CD14-positive monocyte (primary cell): ENCODE measurements around the gene CIB2. TPM values are rescaled to one million over a fixed set of nuclear protein-coding genes. Genes with fewer than 3 reads are reported as not detected.

Source experiments
- DNase-seq, 3 donors: peaks; one replicate each; pipeline ENCODE4 v3.0.0-alpha.2; 2011 to 2022
- H2AFZ ChIP-seq: 2 replicates; pipeline ENCODE4 v1.6.0; 2012; ENCODE audit warnings: mild to moderate bottlenecking, low read depth, low read length, inconsistent platforms; ENCODE audit not compliant: insufficient read depth, poor library complexity, severe bottlenecking
- H3K27ac ChIP-seq, 2 donors: 1 replicate in 1 of 2; 2 replicates in 1 of 2; pipeline ENCODE4 v1.5.1; 2012 to 2013; ENCODE audit warnings: low read length in 2 of 2, control low read depth in 1 of 2, inconsistent platforms in 1 of 2, low read depth in 1 of 2, mild to moderate bottlenecking in 1 of 2
- H3K27me3 ChIP-seq, 2 donors: one replicate each; pipeline versions ENCODE4 v1.6.0 to v1.6.1; 2011 to 2013; ENCODE audit warnings: low read length in 2 of 2; ENCODE audit not compliant: control insufficient read depth in 2 of 2, insufficient read depth in 2 of 2
- H3K36me3 ChIP-seq, 2 donors: replicated peaks in 1 of 2; 1 replicate in 1 of 2; 2 replicates in 1 of 2; pipeline versions ENCODE4 v1.5.1 to v1.6.1; 2012 to 2013; ENCODE audit warnings: low read length in 2 of 2, control low read depth in 1 of 2, inconsistent platforms in 1 of 2, mild to moderate bottlenecking in 1 of 2; ENCODE audit not compliant: insufficient read depth in 2 of 2, control insufficient read depth in 1 of 2
- H3K4me1 ChIP-seq, 2 donors: 1 replicate in 1 of 2; 2 replicates in 1 of 2; pipeline versions ENCODE4 v1.5.1 to v1.6.1; 2012 to 2013; ENCODE audit warnings: low read length in 2 of 2, control low read depth in 1 of 2, inconsistent platforms in 1 of 2, mild to moderate bottlenecking in 1 of 2, moderate library complexity in 1 of 2; ENCODE audit not compliant: insufficient read depth in 2 of 2, control insufficient read depth in 1 of 2
- H3K4me2 ChIP-seq: replicated peaks from 2 replicates; pipeline ENCODE3; 2012; ENCODE audit warnings: low read length, moderate library complexity, mild to moderate bottlenecking; ENCODE audit not compliant: poor library complexity, severe bottlenecking; ENCODE audit errors: extremely low read depth
- H3K4me3 ChIP-seq, 3 experiments: fragments of 200-600 bp in 1 of 3; sonication (generic) in 1 of 3; replicated peaks in 1 of 3; 1 replicate in 2 of 3; 2 replicates in 1 of 3; pipeline ENCODE4 v1.5.1; 2011 to 2013; ENCODE audit warnings: low read length in 3 of 3, mild to moderate bottlenecking in 3 of 3, control low read depth in 2 of 3, low read depth in 2 of 3, inconsistent platforms in 1 of 3, moderate library complexity in 1 of 3
- H3K79me2 ChIP-seq: 2 replicates; pipeline ENCODE4 v1.6.0; 2012; ENCODE audit warnings: mild to moderate bottlenecking, control low read depth, inconsistent platforms, low read length, moderate library complexity; ENCODE audit not compliant: insufficient read depth
- H3K9ac ChIP-seq: 2 replicates; pipeline ENCODE4 v1.6.0; 2017; ENCODE audit warnings: low read length, mild to moderate bottlenecking; ENCODE audit not compliant: insufficient read depth, poor library complexity, severe bottlenecking
- H3K9me3 ChIP-seq, 2 donors: replicated peaks in 1 of 2; 1 replicate in 1 of 2; 2 replicates in 1 of 2; pipeline versions ENCODE4 v1.5.1 to v1.6.1; 2012 to 2013; ENCODE audit warnings: low read length in 2 of 2, control low read depth in 1 of 2; ENCODE audit not compliant: control insufficient read depth in 1 of 2, insufficient read depth in 1 of 2
- H4K20me1 ChIP-seq: 2 replicates; pipeline ENCODE4 v1.6.0; 2012; ENCODE audit warnings: mild to moderate bottlenecking, low read length, control low read depth, moderate library complexity; ENCODE audit not compliant: insufficient read depth
- H3K27ac Mint-ChIP-seq, 7 donors: one replicate each; pipeline ENCODE4 v1.8.0; 2020; ENCODE audit warnings: mild to moderate bottlenecking in 7 of 7, mixed read lengths in 7 of 7, moderate library complexity in 6 of 7, inconsistent platforms in 2 of 7
- H3K27me3 Mint-ChIP-seq, 3 donors: one replicate each; pipeline ENCODE4 v1.8.0; 2021 to 2022; ENCODE audit warnings: low read depth in 3 of 3, mild to moderate bottlenecking in 3 of 3, mixed read lengths in 3 of 3, moderate library complexity in 3 of 3, inconsistent platforms in 1 of 3
- H3K36me3 Mint-ChIP-seq, 2 donors: one replicate each; pipeline ENCODE4 v1.8.0; 2020; ENCODE audit warnings: mixed read lengths in 2 of 2, inconsistent platforms in 1 of 2, mild to moderate bottlenecking in 1 of 2
- H3K4me1 Mint-ChIP-seq: one replicate; pipeline ENCODE4 v1.8.0; 2020; ENCODE audit warnings: mild to moderate bottlenecking, mixed read lengths
- H3K4me3 Mint-ChIP-seq, 2 donors: one replicate each; pipeline ENCODE4 v1.8.0; 2020; ENCODE audit warnings: mild to moderate bottlenecking in 2 of 2, mixed read lengths in 2 of 2, moderate library complexity in 1 of 2
- H3K9me3 Mint-ChIP-seq, 7 donors: one replicate each; pipeline ENCODE4 v1.8.0; 2020 to 2022; ENCODE audit warnings: mixed read lengths in 7 of 7, mild to moderate bottlenecking in 6 of 7, moderate library complexity in 6 of 7, inconsistent platforms in 2 of 7
- WGBS: methylation state at CpG from one replicate; pipeline ENCODE4 v1.1.5; 2013; ENCODE audit warnings: missing lambda C conversion rate; ENCODE audit not compliant: insufficient coverage; 5-methylcytosine and 5-hydroxymethylcytosine counted together
- intact Hi-C, 2 donors: fragments of 100-400 bp; cut with micrococcal nuclease; formaldehyde crosslinking; loops; one replicate each; pipeline versions ENCODE4 v1.15.0 to v1.15.1; 2023
- polyA plus RNA-seq, 3 donors: library from polyadenylated mRNA; depleted of rRNA in 1 of 3; unstranded in 2 of 3; stranded (reverse) in 1 of 3; fragments of 300-500 nt in 2 of 3; fragments of >200 nt in 1 of 3; fragmentation: Illumina TruSeq in 2 of 3; gene quantifications; 1 replicate in 2 of 3; 2 replicates in 1 of 3; pipeline ENCODE4 v1.2.3, GENCODE V29; 2012 to 2021
- TF ChIP-seq, protein P1 (sequence below): fragments of 200-600 bp; IDR thresholded peaks from one replicate; pipeline ENCODE4 v1.8.0; 2022; ENCODE audit warnings: antibody characterized with exemption, mild to moderate bottlenecking

CIB2 gene
- polyA plus RNA-seq, 3 donors, result 0.43 to 0.75 (median 0.51) TPM

DNA sequence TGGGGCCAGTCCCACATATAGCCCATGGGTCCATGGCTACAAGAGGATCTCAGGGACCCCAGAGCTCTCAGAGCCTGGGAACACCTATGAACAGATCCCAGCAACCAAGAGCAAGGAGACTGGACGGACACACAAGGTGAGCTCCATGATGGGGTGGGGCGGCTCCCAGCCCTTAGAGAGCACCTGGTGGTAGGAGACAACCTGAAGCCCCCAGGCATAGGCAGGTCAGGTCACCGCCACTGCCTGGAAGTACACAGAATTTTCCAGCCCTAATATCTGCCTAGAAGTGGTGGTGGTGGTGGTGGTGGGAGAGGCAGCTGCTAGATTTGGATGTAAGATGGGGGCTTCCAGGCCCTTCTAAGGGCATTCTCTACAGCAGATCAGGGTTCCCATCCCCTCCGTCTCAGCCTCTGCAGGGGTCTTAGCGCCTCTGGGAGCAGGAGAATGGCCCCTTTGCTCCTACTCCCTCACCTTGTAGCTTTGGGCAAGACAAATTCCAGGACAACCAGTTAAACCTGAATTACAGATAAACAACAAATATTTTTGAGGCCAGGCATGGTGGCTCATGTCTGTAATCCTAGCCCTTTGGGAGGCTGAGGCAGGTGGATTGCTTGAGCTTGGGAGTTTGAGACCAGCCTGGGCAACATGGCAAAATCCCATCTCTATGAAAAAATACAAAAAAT is 29.7 kb downstream of the CIB2 start:
- 96% methylated on average over 3 of the region's 5 CpGs for WGBS
- peaks cover 0 to 3% (median 0%) of the 10 kb centered on the region in 3 donors for H3K27me3 Mint-ChIP-seq
- no peaks in the 10 kb centered on the region for H3K36me3 Mint-ChIP-seq
- no peak for DNase-seq
- no peak overlapping the region for H3K4me3 Mint-ChIP-seq
- peaks cover 0 to 2% (median 0%) of the 10 kb centered on the region in 7 donors for H3K9me3 Mint-ChIP-seq
- H3K36me3 ChIP-seq, result no peaks in the 10 kb centered on the region
- H3K4me3 ChIP-seq, result no peak overlapping the region
- H3K9me3 ChIP-seq, result no peaks in the 10 kb centered on the region
- intact Hi-C loops, result no loop called here
- no peak overlapping the region for H3K9ac ChIP-seq
- H2AFZ ChIP-seq, result no peak overlapping the region
- no peak overlapping the region for H3K27ac ChIP-seq
- H3K4me2 ChIP-seq, result no peak overlapping the region
- H3K79me2 ChIP-seq, result no peaks in the 10 kb centered on the region
- no peaks in the 10 kb centered on the region for H3K27me3 ChIP-seq
- peaks cover 11 to 14% of the 10 kb centered on the region in 2 donors for H3K4me1 ChIP-seq
- TF ChIP-seq, protein P1, sequence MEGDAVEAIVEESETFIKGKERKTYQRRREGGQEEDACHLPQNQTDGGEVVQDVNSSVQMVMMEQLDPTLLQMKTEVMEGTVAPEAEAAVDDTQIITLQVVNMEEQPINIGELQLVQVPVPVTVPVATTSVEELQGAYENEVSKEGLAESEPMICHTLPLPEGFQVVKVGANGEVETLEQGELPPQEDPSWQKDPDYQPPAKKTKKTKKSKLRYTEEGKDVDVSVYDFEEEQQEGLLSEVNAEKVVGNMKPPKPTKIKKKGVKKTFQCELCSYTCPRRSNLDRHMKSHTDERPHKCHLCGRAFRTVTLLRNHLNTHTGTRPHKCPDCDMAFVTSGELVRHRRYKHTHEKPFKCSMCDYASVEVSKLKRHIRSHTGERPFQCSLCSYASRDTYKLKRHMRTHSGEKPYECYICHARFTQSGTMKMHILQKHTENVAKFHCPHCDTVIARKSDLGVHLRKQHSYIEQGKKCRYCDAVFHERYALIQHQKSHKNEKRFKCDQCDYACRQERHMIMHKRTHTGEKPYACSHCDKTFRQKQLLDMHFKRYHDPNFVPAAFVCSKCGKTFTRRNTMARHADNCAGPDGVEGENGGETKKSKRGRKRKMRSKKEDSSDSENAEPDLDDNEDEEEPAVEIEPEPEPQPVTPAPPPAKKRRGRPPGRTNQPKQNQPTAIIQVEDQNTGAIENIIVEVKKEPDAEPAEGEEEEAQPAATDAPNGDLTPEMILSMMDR, result no peak
- peak overlapping the region in 1 of 7 donors; percentile 35 for H3K27ac Mint-ChIP-seq
- peaks cover 20% of the 10 kb centered on the region for H3K4me1 Mint-ChIP-seq
- H4K20me1 ChIP-seq, result no peaks in the 10 kb centered on the region

DNA sequence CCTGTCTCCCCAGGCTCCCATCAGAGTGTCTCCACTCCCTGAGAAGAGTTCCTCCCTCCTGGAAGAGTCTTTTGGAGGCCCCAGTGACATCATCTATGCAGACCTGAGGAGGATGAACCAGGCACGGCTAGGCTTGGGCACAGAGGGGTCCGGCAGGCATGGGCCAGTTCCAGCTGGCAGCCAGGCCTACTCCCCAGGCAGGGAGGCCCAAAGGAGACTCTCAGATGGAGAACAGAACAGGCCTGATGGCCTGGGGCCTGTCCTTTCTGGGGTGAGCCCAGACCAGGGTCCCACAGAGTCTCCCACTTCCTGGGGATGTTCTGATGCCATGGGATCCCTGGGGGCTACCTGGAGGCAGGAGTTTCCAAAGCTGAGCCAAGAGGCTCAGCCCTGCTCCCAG is 30.4 kb downstream of the CIB2 start:
- H3K4me1 ChIP-seq, result peaks cover 11 to 14% of the 10 kb centered on the region in 2 donors
- no peak for DNase-seq
- Mint-ChIP-seq H3K27ac (no peak overlapping the region), H3K4me3 (no peak overlapping the region), H3K9me3 (peaks cover 0 to 2% (median 0%) of the 10 kb centered on the region in 7 donors), H3K4me1 (peaks cover 19% of the 10 kb centered on the region), H3K27me3 (peaks cover 0 to 3% (median 0%) of the 10 kb centered on the region in 3 donors), H3K36me3 (no peaks in the 10 kb centered on the region)
- no peaks in the 10 kb centered on the region for H3K79me2 ChIP-seq
- H3K27me3 ChIP-seq, result no peaks in the 10 kb centered on the region
- no peaks in the 10 kb centered on the region for H4K20me1 ChIP-seq
- H2AFZ ChIP-seq, result no peak overlapping the region
- H3K9ac ChIP-seq, result no peak overlapping the region
- TF ChIP-seq, protein P1, result no peak
- H3K9me3 ChIP-seq, result no peaks in the 10 kb centered on the region
- WGBS, result no CpG with 5 or more reads among the region's 2 CpGs
- no peak overlapping the region for H3K27ac ChIP-seq
- H3K4me3 ChIP-seq, result no peak overlapping the region
- no peak overlapping the region for H3K4me2 ChIP-seq
- no peaks in the 10 kb centered on the region for H3K36me3 ChIP-seq
- intact Hi-C loops, result no loop called here
